Measurements from ENCODE around the gene AATF. TPM values are rescaled to one million over a fixed set of nuclear protein-coding genes. Genes with fewer than 3 reads are reported as not detected.
"Not testable (repeated sequence)": the region's sequence is repeated elsewhere in the genome, so short reads cannot be mapped to it uniquely, and the experiment has no call there.

The AATF gene
- total RNA-seq, 1 donor from 2014 or later, result 26.1 TPM

DNA sequence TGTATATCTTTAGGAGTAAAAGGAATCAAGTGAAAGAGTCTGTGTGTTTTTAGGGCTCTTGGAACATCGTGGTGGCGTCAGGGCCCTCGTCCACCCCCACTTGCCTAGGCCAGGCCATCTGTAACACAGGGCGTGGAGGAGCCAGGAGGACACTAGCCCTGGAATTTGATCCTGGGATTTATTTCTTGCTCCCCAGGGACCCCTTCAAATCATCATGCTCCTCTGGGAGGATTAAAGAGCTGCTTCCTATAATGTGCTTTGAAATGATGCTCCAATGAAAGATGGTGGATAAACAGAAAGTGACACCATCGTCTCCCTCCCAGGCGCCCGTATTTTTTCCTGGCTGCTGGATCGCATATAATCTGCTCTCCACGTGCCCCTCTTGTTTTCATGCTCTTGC, 113.3 kb downstream of the AATF start:
- intact Hi-C loops (cut with micrococcal nuclease), result no loop called here
- ATAC-seq (no peak), DNase-seq (no peak)

DNA sequence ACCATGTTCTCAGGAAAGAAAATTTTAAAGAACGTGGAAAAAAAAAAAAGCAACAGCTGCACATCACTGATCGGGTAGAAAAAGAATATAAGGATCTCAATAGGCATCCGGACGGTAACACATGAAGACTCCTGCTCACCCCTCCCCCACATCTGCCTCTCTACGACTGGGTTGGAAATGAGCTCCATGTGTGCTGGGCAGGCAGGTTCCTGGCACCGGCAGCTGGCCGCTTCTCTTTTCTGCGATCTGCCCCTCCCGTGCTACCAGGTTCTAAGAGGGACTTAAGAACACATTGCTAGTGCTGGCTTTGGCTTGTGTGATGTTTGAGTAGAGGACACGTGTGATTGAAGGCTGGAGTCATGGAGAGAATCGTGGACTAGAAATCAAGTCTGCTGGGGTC, 115.5 kb downstream of the AATF start:
- DNase-seq, result no peak
- intact Hi-C loops (cut with micrococcal nuclease), result no loop called here
- no peak for ATAC-seq

DNA sequence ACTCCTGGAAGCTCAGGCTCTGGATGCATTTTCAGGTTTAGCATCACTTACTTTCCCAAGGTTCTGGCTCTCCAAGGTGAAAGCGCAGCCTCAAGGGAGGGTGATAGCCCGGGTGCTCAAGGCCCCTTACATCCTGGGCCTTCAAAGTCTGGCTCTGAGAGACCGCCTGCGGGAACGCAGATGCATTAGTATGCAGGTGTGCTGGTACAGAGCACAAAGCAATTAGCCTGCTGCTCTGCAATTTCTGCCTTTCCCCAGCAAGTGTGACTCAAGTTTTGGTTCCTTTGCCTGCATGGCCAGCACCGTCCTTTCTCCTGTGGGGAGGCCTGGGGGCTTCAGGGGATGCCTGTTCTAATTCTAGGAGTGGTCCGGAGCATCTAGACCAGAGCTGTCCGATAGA, 116.2 kb downstream of the AATF start:
- DNase-seq (no peak), ATAC-seq (no peak)
- intact Hi-C loops (cut with micrococcal nuclease), result no loop called here

DNA sequence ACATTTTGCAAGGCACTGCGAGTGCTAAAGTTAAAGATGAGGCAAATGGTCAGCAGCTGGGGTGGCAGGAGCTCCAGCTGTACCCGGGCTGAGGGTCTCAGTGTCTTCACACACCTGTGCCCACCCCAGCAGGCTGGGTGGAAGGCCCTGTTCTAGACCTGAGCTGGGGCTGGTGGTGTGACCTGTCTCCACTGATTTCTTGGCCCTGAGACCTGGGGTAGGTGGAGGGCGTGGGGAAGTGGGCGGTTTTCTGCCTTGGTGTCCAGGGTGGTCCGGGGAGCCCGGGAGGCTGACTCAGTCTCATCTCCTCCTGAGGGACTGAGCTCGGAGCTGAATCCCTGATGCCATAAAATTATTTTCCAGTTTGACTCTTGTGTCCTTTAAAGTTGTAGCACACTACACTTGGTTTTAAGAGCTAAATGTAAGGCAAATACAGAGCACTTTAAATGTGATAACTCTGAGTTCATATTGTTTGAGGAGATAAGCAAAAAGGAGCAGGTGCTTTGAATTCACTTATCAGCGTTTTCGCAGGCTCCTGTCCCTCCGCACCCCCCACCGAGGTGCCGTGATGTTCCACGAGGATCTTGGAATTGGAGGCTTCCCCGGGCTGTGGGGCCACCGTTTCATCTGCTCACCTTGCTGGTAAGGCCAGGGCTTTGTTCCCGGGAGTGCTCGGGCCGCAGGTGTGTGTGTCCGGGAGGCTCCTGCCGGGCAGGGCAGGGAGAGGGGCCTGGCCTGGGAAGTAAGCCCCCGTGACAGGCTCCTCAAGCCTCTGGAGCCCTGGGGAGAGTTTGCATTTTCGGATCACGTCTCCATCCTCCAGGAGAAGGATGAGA, 117.0 kb downstream of the AATF start:
- intact Hi-C loops (cut with micrococcal nuclease), result no loop called here
- ATAC-seq, result no peak
- DNase-seq, result no peak

DNA sequence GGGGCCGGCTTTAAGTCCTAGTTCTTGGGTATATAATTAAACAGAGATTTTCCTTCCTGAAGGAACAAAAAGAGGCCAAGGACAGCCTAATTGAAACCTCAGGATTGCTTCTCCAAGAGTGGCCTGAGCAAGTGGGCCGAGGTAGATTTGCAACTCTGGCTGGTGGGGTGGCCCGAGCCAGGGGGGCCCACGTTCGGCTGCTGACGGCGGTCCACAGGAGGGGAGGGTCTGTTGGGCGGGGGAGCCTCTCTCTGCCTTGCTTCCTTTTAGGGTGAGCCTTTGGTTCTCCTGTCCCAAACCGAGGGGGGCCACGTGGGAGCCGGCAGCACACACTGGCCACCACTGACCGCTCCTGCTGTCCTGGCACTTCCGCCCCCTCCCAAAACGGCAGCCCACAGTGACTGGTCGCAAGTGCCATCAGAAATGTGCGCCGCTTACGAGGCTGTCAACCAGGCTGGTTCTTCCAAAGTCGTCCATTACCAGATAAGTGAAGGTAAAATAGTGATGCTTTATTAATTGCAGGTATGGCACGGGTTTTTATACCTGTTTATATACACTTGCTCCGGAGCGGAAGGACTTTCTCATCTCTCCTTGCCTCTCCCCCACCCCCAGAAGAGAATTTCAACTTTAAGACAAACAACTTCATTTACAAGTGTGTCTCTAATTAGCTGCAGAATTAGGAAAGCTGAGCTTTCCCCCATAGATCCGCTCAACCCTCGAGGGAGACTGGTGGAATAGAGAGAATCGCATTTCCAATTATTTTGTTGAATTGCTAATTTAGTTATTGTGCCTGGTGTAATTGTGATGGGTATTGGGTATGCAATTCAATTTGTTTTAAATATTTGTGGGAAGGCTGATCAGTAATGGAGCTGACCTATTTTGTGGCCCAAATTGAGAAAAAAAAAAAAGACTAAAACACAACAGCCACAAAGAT, 117.8 kb downstream of the AATF start:
- ATAC-seq, result no peak
- intact Hi-C loops (cut with micrococcal nuclease), result no loop called here

DNA sequence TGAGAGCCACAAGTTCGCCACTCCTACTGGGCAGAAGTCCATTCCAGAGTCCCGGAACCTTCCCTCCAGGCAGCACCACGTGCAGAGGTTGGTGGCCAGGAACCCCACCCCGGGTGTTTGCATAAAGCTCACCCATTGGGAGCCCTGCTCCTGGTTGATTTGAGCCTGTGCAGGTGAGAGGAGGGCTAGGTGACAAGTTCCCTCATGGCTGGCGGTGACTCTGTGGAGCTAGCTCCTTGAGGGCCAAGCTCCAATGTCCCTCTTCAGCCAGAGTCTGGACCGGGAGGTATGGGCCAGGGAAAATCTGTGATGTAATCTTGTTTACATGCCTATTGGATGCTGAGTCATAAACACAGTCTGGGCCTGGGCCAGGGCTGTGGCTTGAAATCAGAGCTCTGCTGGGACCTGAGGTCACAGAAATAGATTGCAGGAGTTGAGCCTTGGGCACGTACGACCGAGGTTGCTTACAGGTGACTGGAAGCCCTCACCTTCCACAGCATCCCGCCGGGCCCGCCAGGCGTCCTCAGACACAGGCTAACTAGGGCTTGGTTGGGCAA, 118.9 kb downstream of the AATF start:
- peak; percentile 49 for DNase-seq
- ATAC-seq, result peak; percentile 62
- intact Hi-C loops (cut with micrococcal nuclease), result no loop called here

More for the DNA sequence above, 117.8 kb downstream of the AATF start:
- DNase-seq, result no peak

DNA sequence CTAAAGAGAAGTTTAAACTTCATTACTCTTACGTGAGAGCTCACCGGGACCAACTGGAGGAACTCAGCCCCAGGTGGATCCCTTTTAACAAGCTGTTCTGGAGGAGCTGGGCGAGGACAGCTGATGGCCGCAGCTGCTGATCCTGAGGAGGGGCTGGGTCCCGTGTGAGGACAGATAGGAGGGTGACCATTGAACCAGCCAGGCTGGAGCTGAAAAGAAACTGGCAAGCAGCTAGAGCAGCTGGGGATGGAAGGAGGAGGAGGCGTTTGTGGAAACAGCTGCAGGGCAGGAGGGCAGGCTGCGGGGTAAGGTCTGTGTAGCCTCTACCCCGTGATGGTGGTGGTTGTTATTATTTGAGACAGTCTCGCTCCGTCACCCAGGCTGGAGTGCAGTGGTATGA, 119.5 kb downstream of the AATF start:
- peak; percentile 34 for ATAC-seq
- no peak for DNase-seq

DNA sequence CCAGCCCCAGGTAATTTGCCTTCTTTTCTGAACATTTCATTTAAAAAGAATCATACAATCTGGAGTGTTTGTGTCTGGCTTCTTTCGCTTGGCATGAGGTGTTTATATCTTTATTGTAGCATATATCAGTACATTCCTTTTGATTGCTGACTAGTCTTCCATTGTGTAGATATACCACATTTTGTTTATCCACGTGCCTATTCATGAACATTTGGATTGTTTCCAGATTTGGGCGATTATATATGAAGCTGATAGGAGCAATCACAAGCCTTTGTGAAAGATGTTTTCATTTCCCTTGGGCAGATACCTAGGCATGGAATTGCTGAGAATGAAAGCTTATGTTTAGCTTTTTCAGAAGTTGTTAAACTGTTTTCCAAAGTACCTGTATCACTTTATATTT, 120.3 kb downstream of the AATF start:
- ATAC-seq (no peak), DNase-seq (no peak)
- intact Hi-C loops (cut with micrococcal nuclease), result no loop called here

More for the DNA sequence above, 119.5 kb downstream of the AATF start:
- intact Hi-C loops (cut with micrococcal nuclease), result no loop called here

DNA sequence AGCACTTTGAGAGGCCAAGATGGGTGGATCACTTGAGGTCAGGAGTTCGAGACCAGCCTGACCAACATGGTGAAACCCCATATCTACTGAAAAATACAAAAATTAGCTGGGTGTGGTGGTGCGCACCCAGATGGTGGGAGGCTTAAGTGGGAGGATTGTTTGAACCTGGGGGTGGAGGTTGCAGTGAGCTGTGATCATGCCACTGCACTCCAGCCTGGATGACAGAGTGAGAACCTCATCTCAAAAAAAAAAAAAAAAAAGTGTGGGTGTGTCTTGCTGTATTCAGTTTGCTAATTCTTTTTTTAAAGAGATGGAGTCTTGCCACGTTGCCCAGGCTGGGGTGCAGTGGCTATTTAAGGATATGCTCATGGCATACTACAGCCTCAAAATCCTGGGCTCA, 124.7 kb downstream of the AATF start:
- intact Hi-C loops (cut with micrococcal nuclease); DNase-seq; ATAC-seq: not testable (repeated sequence)

DNA sequence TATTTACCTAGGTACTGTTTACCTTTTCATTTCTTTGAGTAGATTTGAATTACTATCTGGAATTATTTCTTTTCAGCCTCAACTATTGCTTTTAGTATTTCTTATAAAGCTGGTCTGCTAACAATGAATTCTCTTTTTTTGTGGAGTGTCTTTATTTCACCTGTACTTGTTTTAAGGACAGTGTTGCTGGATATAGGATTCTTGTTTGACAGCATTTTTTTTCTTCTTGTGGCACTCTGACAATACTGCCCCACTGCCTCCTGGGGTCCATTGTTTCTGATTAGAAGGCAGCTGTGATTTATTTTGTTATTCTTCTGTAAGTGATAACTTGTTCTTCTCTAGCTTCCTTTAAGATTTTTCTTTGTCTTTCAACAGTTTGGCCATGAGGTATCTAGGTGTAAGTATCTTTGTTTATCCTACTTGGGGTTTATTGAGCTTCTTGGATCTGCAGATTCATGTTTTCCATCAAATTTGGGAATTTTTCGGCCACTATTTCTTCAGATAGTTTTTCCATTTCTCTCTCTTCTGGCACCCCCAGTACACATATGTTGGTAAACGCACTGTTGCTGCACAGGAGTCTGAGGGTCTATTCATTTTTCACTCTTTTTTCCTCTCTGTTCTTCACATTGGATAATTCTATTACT, 130.4 kb downstream of the AATF start:
- DNase-seq, result no peak
- intact Hi-C loops (cut with micrococcal nuclease), result no loop called here
- no peak for ATAC-seq

DNA sequence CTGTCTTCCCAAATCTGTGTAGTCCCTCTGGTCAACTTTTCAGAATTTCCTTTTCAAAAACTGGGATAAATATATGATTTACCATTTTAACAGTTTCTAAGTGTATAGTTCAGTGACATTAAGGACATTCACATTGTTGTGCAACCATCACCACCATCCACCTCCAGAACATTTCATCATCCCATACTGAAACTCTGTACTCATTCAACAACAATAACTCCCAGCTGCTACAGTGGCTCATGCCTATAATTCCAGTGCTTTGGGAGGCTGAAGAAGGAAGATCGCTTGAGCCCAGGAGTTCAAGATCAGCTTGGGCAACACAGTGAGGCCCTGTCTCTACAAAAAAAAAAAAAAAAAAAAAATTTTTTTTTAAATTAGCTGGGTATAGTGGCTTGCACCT, 131.0 kb downstream of the AATF start:
- intact Hi-C loops (cut with micrococcal nuclease), result no loop called here
- DNase-seq (no peak), ATAC-seq (no peak)

DNA sequence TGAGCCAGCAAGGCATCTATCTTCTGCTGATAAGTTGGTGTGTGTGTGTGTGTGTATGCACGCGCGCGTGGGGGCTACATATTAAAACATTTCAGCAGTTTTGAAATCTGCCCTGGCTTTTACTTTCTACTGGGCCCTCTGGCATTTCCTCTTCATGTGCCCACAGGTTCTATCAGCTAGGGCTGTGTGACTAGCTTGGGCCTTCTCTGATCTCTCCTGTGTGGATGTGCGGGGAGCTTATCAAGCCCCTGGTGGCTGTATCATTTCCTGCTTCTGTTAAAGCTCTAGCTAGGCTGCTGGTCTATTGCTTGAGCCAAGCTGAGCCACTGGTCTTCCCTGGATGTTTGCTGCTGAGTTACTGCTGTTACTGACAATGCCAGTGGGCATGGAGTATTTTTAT, 132.5 kb downstream of the AATF start:
- DNase-seq (no peak), ATAC-seq (no peak)
- intact Hi-C loops (cut with micrococcal nuclease), result no loop called here

DNA sequence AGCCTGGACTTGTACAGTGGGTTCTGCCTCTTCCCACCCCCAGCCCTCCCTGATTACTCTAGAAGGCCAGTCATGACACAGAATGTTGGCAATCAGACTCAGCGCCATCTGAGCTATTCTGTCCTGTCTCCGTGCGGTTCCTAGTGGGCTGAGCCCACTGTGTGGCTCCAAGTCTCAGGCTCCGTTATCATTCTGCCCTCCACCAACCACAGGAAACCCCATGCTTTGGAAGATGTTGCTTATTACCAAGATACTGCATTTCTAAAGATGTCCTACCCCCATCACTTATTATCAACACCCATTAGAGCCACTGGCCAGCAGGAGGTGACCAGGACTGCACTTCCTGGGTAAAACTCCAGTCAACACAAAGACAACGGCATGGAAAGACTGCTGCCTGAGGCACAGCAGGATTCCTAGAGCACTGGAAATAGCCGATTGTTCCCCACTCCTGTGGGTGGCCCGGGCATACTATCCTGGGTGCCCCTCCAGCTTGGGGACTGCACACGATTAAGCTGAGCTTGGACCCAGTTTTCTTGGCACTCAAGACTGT, 133.6 kb downstream of the AATF start:
- no peak for ATAC-seq
- intact Hi-C loops (cut with micrococcal nuclease), result no loop called here
- DNase-seq, result no peak

DNA sequence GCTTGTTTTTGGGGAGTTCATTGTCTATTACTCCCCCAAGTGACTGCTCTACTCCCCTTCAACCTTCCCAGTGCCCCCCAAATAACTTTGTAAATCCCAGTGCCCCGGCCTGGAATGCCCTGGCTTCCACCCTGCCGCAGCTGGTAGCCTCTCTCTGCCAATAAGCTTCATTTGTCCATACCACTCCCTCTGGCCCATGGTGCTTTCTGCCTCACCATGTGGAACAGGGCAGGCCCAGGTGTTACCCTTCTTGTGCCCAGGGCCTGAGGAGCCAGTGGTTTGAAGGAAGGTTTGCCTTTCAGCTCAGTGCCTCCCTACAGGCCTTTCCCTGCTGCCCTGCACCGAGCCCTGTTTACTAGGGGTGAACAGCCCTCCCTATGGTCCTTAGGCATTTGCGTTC, 134.2 kb downstream of the AATF start:
- intact Hi-C loops (cut with micrococcal nuclease), result no loop called here
- ATAC-seq (no peak), DNase-seq (no peak)

DNA sequence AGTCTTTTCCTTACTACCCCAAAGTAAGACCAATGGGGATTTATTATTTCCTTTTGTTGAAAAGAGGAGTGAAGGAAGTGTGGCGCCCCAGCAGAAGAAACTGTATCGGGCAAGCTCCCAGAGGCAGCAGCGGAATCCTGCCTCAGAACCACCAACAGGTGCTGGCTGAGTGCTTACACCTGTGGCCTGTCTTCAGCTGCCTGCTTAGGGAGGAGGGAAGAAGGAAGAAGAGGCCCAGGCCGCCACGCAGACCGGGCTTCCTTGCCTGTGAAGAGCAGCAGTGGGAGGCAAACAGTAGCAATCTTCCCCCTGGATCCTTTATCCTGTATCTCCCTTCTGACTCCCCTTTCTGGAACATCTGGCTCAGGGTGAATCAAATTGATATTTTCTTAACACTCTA, 134.7 kb downstream of the AATF start:
- DNase-seq, result no peak
- ATAC-seq, result no peak
- intact Hi-C loops (cut with micrococcal nuclease), result no loop called here

DNA sequence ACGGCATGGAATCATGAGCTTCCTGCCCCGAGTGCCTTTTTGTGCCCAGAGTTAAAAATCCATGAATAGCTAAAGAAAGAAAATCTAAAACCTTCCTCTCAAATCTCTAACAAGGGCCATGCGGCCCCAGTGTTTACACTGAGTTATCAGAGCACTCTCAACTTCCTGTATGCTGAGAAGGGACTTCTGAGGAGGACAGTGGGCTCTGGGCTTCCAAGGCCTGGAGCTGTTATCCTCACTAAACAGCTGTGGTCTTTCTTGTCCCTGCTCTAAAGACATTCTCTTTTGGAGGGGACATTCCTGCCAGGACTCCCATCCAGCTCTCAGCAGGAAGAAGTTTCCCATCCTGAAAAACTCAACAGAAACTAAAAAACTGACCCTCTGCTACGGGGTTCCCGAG, 135.6 kb downstream of the AATF start:
- intact Hi-C loops (cut with micrococcal nuclease), result no loop called here
- DNase-seq (no peak), ATAC-seq (no peak)

DNA sequence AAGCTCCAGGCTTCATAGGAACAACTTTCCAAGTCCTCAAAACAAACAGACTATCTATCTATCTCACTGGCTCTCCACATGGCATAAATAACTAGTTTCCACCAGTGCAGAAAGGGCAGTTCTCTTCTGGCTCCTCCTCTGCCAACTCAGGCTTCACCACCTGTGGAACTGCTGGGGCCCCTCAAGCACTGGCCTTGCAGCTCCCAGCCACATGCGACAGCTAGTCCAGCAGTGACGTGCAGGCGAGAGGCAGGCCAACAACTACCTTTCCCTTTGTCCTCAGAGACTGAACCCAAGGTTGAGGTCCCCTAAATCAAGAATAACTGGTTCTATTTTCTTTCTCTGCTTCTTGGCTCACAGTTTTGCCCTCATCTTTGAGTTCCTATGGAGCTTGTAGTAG, 137.6 kb downstream of the AATF start:
- intact Hi-C loops (cut with micrococcal nuclease), result no loop called here
- ATAC-seq (no peak), DNase-seq (no peak)

DNA sequence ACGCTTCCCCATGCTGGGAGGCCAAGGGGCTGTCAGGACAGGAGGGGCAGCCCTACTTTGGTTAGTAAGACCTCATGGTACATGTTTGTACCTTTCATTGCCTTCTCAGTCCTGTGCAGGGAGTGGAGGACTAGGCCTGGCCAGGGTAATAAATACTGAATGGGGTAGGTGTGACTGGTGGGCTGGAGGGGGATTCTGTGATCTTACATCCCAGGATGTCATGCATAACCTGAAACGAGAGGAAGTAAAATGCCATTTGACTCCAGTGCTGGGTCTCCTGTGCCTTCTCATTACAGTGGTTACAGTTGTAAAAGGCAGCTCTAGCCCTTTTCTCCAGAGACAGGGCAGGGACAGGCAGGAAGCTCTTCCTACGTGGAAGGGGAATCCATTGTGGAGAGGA, 138.2 kb downstream of the AATF start:
- DNase-seq, result no peak
- intact Hi-C loops (cut with micrococcal nuclease), result no loop called here
- no peak for ATAC-seq

DNA sequence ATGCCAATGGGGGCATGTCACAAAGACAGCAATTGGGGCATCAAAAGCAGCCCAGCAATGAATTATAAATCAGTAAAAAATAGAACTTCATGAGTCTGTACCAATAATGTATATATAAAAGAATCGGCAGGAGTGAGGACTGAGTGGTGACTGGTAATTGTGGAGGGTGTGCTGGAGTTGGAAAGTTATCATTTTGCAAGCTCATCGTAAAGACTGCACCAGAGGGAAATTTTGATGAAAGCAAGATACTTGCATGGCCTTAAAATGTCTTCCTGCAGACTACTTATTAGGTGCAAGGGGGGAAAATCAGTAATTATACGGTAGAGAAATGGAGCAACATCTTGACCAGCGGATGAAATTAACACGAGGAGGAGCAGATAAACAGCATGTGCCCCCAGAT, 138.9 kb downstream of the AATF start:
- intact Hi-C loops (cut with micrococcal nuclease), result no loop called here
- ATAC-seq (no peak), DNase-seq (no peak)

Measured in left ventricle myocardium superior (tissue), 1 donor.